22Rv1 (cell line): ENCODE measurements around the gene VMP1.

Source experiments
- ZFX ChIP-seq: fragments of 450-650 bp; IDR thresholded peaks from 2 replicates; pipeline ENCODE4 v1.6.1; 2017; ENCODE audit warnings: antibody characterized with exemption, borderline replicate concordance
- TF ChIP-seq, protein P1 (sequence below): fragments of 450-650 bp; IDR thresholded peaks from 2 replicates; pipeline ENCODE4 v1.5.1; 2017; ENCODE audit warnings: mild to moderate bottlenecking

DNA sequence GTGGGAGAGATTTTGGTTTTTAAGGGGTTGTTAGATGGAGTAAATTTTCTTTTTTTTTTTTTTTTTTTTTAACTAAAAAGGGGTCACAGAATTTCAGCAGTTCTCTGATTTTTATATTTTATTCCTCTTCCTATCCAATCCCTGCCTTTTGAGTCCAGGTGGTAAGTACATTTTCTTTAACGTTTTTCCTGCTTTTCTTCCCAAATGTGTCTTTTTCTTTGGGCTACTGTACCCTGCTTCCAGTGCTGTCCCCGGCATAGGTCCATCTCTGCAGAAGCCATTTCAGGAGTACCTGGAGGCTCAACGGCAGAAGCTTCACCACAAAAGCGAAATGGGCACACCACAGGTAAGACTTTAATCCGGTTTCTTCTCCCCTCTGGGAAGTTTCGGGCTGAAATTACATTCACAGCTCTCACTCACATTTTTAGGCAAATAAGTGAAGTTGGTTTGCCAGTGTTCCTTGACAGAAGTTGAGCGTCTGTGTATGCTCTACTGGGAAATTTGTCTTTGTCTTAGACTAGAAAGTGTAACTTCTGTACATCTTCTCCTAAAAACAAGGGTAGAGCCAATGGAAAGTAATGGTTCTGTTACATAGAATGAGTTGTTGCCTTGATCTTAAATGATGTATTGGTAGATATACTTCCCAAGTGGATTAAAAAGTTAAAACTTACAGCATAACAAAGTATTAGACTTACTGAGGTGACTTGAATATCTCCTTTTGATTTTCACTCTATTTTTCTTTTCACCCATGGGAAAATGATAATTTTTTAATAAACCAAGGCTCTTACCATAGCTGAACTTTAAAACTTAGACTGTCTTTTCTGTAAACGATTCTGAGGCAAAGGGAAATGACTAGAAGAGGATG lies 130.8 kb downstream of the VMP1 start:
- TF ChIP-seq, protein P1, sequence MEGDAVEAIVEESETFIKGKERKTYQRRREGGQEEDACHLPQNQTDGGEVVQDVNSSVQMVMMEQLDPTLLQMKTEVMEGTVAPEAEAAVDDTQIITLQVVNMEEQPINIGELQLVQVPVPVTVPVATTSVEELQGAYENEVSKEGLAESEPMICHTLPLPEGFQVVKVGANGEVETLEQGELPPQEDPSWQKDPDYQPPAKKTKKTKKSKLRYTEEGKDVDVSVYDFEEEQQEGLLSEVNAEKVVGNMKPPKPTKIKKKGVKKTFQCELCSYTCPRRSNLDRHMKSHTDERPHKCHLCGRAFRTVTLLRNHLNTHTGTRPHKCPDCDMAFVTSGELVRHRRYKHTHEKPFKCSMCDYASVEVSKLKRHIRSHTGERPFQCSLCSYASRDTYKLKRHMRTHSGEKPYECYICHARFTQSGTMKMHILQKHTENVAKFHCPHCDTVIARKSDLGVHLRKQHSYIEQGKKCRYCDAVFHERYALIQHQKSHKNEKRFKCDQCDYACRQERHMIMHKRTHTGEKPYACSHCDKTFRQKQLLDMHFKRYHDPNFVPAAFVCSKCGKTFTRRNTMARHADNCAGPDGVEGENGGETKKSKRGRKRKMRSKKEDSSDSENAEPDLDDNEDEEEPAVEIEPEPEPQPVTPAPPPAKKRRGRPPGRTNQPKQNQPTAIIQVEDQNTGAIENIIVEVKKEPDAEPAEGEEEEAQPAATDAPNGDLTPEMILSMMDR: no peak
- no peak for TF ChIP-seq ZFX
